Ovary (tissue), 10 donors: ENCODE data around the gene MST1R. TPM values are rescaled to one million over a fixed set of nuclear protein-coding genes. Genes with fewer than 3 reads are reported as not detected.

Experiments used
- DNase-seq, 5 donors: peaks; one replicate each; pipeline ENCODE4 v3.0.0-alpha.2; 2019 to 2020
- H3K27ac ChIP-seq, 2 donors: fragments of 200-600 bp; one replicate each; pipeline versions ENCODE4 v1.5.1 to v1.8.0; 2019 to 2022
- H3K27me3 ChIP-seq: fragments of 200-600 bp; one replicate; pipeline ENCODE4 v1.8.0; 2022
- H3K36me3 ChIP-seq: fragments of 200-600 bp; sonication (generic); one replicate; pipeline ENCODE4 v1.5.1; 2019
- H3K4me1 ChIP-seq: one replicate; pipeline ENCODE4 v1.8.1; 2013; ENCODE audit warnings: mild to moderate bottlenecking, moderate library complexity; ENCODE audit not compliant: insufficient read depth
- H3K4me3 ChIP-seq: fragments of 200-600 bp; sonication (generic); one replicate; pipeline ENCODE4 v1.5.1; 2017
- H3K9me3 ChIP-seq, 2 donors: fragments of 200-600 bp in 1 of 2; sonication (generic) in 1 of 2; one replicate each; pipeline versions ENCODE4 v1.5.1 to v1.8.1; 2013 to 2019; ENCODE audit warnings: mild to moderate bottlenecking in 1 of 2, moderate library complexity in 1 of 2
- EP300 ChIP-seq: sonication (generic); formaldehyde crosslinking; IDR thresholded peaks from one replicate; pipeline ENCODE4 v1.6.1; 2017; ENCODE audit warnings: antibody characterized with exemption
- POLR2A ChIP-seq: fragments of 450-650 bp; IDR thresholded peaks from one replicate; pipeline ENCODE4 v1.6.1; 2017; ENCODE audit warnings: antibody characterized with exemption, mild to moderate bottlenecking, moderate library complexity
- WGBS, 3 donors: extraction: QIAGEN DNeasy Blood & Tissue Kit in 1 of 3; methylation state at CpG; one replicate each; pipeline versions ENCODE4 v1.1.5 to v1.1.7; 2013 to 2017; 5-methylcytosine and 5-hydroxymethylcytosine counted together
- intact Hi-C, 4 donors: fragments of 100-400 bp; cut with DNase I; formaldehyde crosslinking; loops; one replicate each; pipeline versions ENCODE4 v1.11.0 to v1.15.1; 2022 to 2023
- long read RNA-seq, 3 donors: library from polyadenylated mRNA in 2 of 3; unstranded in 2 of 3; transcript quantifications; one replicate each; pipeline ENCODE4 v2.0.0 and lab custom pipeline, GENCODE V29; 2021 to 2026
- polyA plus RNA-seq, 2 donors: library from polyadenylated mRNA; stranded (reverse); fragments of 200-250 nt in 1 of 2; fragments of 350-450 nt in 1 of 2; fragmentation: Illumina TruSeq in 1 of 2; extraction: RNeasy Lipid Tissue Mini Kit (QIAGEN cat#74804) in 1 of 2; gene quantifications; one replicate each; pipeline ENCODE4 v1.2.3, GENCODE V29; 2013 to 2014
- total RNA-seq, 7 donors: library from RNA; depleted of rRNA in 2 of 7; stranded (reverse); fragments of >200 nt in 2 of 7; fragmentation: NEBNext Ultra II Directional in 3 of 7; extraction: Animal tissue kit (Norgen Biotek cat#: 25700) in 3 of 7; gene quantifications; one replicate each; pipeline versions ENCODE4 v1.1.0 to v1.2.4, GENCODE V29; 2016 to 2023
- TF ChIP-seq, protein P1 (sequence below), 3 donors: fragments of 450-650 bp in 2 of 3; fragments of 200-600 bp in 1 of 3; IDR thresholded peaks; one replicate each; pipeline versions ENCODE4 v1.5.1 to v1.8.0; 2016 to 2022; ENCODE audit warnings: antibody characterized with exemption in 3 of 3, mild to moderate bottlenecking in 1 of 3
- donor health status: DM: no; HTN: no; CAD: no; lungs with moderate emphysema.
- donor health status: DM: no; HTN: no; CAD: no.
- donor health status: Bipolar disorder and iron deficiency.
- donor health status: DM: yes; HTN: yes; CAD: no.
- donor health status: DM: no; HTN: no; CAD: no.
- donor health status: DM: yes; HTN: yes; CAD: no.

Gene MST1R
- total RNA-seq (1 to 10 TPM; 1.1 to 2.2 (median 1.4) TPM), polyA plus RNA-seq (1 to 10 TPM in 1 of 2 donors, under 1 TPM in 1; 0.98 to 1.8 TPM)
- long read RNA-seq, donor 1, result 0 reads
- long read RNA-seq, donor 2, result 0 reads
- long read RNA-seq, donor 3, partial matches to known transcripts, result 0 of 1 reads
- long read RNA-seq, donor 3, other reads (novel, unspliced or antisense), result 1 of 1 reads

DNA sequence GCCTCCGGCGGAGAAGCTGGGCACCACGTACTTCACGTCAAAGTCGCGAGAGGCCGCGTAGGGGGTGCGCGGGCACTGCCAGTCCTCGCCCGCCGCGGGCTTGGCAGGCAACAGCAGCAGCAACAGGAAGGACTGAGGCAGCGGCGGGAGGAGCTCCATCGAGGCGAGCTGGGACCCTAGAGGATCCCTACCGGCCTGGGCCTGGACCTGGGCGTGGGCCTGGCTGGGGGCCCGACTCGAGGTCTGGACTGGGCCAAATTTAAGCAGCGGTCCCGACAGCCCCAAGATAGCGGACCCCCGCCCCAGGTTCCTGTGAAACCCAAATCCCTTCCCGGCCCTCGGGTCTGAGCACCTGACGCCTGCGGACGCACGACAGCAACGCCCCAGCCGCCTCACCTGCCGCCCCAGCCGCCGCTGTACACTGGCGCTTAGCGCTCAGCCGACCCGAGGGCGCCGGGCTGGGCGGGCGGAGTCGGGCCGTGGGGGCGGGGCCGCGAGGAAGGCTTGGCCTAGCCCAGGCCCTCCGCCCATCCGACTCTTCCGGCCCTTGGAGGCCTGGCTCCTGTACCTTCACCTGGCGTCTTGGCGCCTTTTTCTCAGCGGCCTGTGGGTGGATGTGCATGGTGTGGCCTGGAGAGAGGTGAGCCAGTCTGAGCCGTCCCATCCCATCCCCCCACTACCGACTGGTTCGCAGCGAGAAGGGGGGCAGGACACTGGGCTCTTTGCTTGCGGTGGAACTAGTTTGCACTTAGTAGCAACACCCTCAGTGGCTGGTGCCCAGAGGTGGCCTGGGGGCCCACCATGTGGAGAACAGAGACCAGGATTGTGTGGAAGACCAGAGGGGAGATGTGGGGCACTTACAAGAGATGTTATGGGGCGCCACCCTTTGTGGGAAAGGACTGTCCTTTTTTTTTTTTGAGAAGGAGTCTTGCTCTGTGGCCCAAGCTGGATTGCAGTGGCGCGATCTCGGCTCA is at the start of gene MST1R:
TSS of gene MST1R (minus strand) at position 423 of the 974 bp plus-strand sequence. CDS start at position 159, 264 bp downstream.
- TF ChIP-seq POLR2A, result no peak
- no peak for TF ChIP-seq EP300
- TF ChIP-seq, protein P1, sequence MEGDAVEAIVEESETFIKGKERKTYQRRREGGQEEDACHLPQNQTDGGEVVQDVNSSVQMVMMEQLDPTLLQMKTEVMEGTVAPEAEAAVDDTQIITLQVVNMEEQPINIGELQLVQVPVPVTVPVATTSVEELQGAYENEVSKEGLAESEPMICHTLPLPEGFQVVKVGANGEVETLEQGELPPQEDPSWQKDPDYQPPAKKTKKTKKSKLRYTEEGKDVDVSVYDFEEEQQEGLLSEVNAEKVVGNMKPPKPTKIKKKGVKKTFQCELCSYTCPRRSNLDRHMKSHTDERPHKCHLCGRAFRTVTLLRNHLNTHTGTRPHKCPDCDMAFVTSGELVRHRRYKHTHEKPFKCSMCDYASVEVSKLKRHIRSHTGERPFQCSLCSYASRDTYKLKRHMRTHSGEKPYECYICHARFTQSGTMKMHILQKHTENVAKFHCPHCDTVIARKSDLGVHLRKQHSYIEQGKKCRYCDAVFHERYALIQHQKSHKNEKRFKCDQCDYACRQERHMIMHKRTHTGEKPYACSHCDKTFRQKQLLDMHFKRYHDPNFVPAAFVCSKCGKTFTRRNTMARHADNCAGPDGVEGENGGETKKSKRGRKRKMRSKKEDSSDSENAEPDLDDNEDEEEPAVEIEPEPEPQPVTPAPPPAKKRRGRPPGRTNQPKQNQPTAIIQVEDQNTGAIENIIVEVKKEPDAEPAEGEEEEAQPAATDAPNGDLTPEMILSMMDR (IDR thresholded peaks at IDR 0.05), result peak in 1 of 3 donors; percentile 12
- H3K36me3 ChIP-seq, result no peaks in the 10 kb centered on the region
- H3K9me3 ChIP-seq, result no peaks in the 10 kb centered on the region
- intact Hi-C loops, result loop anchor here in 1 of 4 donors (10.0 kb wide), 2 partner anchors 99 to 199 kb away; partner anchors contain the start of gene INKA1
- no peak within 1 kb of the TSS for H3K27ac ChIP-seq
- H3K4me3 ChIP-seq, result peak within 1 kb of the TSS; percentile 13
- 29 to 57% (median 35%) methylated on average over 36 to 65 of the region's 65 CpGs for WGBS, 3 donors
- peaks cover 3% of the 10 kb centered on the region for H3K4me1 ChIP-seq
- H3K27me3 ChIP-seq, result no peaks in the 10 kb centered on the region
- peak; percentile 64 to 78 (median 72) for DNase-seq

DNA sequence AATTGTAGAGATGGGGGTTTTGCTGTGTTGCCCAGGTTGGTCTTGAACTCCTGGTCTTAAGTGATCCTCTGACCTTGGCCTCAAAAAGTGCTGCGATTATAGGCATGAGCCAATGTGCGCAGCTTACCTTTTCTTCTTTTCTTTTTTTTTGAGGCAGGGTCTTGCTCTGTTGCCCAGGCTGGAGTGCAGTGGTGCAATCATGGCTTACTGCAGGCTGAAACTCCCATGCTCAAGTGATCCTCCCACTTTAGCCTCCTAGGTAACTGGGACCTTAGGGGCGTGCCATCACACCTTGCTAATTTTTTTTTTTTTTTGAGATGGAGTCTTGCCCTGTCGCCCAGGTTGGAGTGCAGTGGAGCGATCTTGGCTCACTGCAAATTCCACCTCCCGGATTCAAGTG is 49.3 kb upstream of the MST1R start:
- intact Hi-C loops, result no loop called here
- Histone ChIP-seq H3K4me1 (peaks cover 3% of the 10 kb centered on the region), H3K4me3 (no peak overlapping the region), H3K27ac (no peak overlapping the region), H3K27me3 (no peaks in the 10 kb centered on the region), H3K36me3 (no peaks in the 10 kb centered on the region), H3K9me3 (no peaks in the 10 kb centered on the region)
- DNase-seq, result no peak
- TF ChIP-seq POLR2A (no peak), EP300 (no peak)
- TF ChIP-seq, protein P1 (IDR thresholded peaks at IDR 0.05), result no peak
- WGBS, 3 donors, result 90 to 95% (median 94%) methylated on average over 6 of the region's 6 CpGs

DNA sequence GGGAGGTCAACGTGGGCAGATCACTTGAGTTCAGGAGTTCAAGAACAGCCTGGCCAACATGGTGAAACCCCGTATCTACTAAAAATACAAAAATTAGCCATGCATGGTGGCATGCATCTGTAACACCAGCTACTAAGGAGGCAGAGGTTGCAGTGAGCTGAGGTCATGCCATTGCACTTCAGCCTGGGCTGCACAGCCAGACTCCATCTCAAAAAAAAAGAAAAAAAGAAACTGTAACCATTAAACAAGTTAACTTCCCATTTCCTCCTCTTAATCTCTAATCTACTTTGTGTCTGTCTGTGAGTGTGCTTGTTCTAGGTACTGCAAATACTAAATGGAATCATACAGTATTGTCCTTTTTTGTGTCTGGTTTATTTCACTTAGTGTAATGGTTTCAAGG is 39.0 kb upstream of the MST1R start:
- Histone ChIP-seq H3K4me1 (peaks cover 8% of the 10 kb centered on the region), H3K4me3 (no peak overlapping the region), H3K27ac (no peak overlapping the region), H3K36me3 (no peaks in the 10 kb centered on the region), H3K27me3 (no peaks in the 10 kb centered on the region), H3K9me3 (no peaks in the 10 kb centered on the region)
- WGBS, 3 donors, result 67 to 77% (median 70%) methylated on average over 2 of the region's 2 CpGs
- DNase-seq, result no peak
- intact Hi-C loops, result no loop called here
- TF ChIP-seq POLR2A, result no peak
- TF ChIP-seq, protein P1 (IDR thresholded peaks at IDR 0.05), result no peak
- TF ChIP-seq EP300, result no peak

DNA sequence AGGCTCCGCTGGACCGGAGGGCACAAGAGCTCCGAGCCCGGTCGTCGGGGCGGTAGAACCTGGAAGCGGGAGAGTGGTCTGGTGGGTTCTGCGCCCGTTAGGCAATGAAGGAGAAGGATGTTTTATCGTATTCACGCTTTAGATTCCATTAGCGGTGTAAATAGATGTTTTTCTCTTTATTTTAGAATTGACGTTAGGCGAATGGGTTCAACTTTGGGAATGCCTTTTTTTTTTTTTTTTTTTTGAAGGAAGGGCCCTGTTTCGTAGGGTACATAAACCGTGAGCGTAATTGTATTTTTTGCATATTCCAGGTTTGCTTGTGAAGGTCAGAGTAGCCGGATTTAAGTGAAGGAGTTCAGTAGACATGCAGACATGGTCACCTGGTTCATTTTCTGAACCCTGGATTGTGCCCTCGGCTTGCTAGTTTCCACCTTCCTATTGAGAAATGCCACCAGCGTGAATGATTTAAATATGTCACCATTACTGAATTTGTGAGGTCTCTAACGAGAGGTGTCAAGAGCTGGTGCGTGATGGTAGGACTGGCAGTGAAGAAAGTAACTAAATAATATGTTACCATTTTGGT is 37.1 kb upstream of the MST1R start:
- no peak for DNase-seq
- Histone ChIP-seq H3K4me1 (peaks cover 6% of the 10 kb centered on the region), H3K27ac (peak overlapping the region; percentile 61 to 87), H3K4me3 (peak overlapping the region; percentile 96), H3K9me3 (no peaks in the 10 kb centered on the region), H3K27me3 (no peaks in the 10 kb centered on the region), H3K36me3 (no peaks in the 10 kb centered on the region)
- TF ChIP-seq, protein P1 (IDR thresholded peaks at IDR 0.05), result no peak
- 4 to 6% (median 6%) methylated on average over 23 of the region's 23 CpGs for WGBS, 3 donors
- intact Hi-C loops, result no loop called here
